ENCODE results near the gene GJB3.

DNA sequence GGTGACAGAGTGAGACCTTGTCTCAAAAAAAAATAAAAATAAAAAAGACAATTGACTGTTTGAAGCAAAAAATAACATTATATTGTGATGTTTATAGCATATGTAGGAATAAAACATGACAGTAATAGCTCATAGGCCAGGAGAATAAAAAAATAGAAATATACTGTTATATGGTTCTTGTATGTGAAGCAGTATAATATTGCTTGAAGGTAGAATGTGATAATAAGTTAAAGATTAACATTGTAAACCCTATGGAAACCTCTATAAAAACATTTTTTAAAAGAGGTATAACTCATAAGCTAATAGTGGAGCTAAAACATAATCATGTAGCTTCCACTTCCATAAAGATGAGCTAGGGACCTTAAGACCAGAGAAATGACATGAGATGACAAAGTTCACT, 35.3 kb downstream of the GJB3 start:
- no peak for TF ChIP-seq TAF1 (IDR thresholded peaks at IDR 0.05; ENCODE audit: borderline replicate concordance, insufficient read depth, low read length)
- TF ChIP-seq, protein P1, sequence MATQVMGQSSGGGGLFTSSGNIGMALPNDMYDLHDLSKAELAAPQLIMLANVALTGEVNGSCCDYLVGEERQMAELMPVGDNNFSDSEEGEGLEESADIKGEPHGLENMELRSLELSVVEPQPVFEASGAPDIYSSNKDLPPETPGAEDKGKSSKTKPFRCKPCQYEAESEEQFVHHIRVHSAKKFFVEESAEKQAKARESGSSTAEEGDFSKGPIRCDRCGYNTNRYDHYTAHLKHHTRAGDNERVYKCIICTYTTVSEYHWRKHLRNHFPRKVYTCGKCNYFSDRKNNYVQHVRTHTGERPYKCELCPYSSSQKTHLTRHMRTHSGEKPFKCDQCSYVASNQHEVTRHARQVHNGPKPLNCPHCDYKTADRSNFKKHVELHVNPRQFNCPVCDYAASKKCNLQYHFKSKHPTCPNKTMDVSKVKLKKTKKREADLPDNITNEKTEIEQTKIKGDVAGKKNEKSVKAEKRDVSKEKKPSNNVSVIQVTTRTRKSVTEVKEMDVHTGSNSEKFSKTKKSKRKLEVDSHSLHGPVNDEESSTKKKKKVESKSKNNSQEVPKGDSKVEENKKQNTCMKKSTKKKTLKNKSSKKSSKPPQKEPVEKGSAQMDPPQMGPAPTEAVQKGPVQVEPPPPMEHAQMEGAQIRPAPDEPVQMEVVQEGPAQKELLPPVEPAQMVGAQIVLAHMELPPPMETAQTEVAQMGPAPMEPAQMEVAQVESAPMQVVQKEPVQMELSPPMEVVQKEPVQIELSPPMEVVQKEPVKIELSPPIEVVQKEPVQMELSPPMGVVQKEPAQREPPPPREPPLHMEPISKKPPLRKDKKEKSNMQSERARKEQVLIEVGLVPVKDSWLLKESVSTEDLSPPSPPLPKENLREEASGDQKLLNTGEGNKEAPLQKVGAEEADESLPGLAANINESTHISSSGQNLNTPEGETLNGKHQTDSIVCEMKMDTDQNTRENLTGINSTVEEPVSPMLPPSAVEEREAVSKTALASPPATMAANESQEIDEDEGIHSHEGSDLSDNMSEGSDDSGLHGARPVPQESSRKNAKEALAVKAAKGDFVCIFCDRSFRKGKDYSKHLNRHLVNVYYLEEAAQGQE (IDR thresholded peaks at IDR 0.05; ENCODE audit: insufficient read depth in 1 of 2, low read depth in 2 of 2, low read length in 2 of 2), result no peak
- no peak for TF ChIP-seq POLR2AphosphoS5 (IDR thresholded peaks at IDR 0.05; ENCODE audit: low read depth, low read length)

Data from PFSK-1 (cell line).